LNCaP clone FGC (cell line): Measurements from ENCODE around the gene IL11RA.
A peak's percentile ranks its signal among the peaks of the same experiment; 100 is the strongest.

Source experiments
- DNase-seq: peaks from one replicate; pipeline ENCODE4 v3.0.0-alpha.2; 2011; ENCODE audit warnings: low read depth
- H3K4me3 ChIP-seq: 2 replicates; pipeline ENCODE4 v1.5.1; 2011; ENCODE audit warnings: mild to moderate bottlenecking, low read depth, low read length, control low read depth
- TF ChIP-seq, protein P1 (sequence below): IDR thresholded peaks from 2 replicates; pipeline ENCODE4 v1.5.1; 2012; ENCODE audit warnings: mild to moderate bottlenecking; ENCODE audit not compliant: control insufficient read depth, insufficient read depth; ENCODE audit errors: extremely low read depth

The IL11RA gene

GRCh38 chr9:34630402-34631154 lies 21.4 kb upstream of the IL11RA start:
- no peak overlapping the region for H3K4me3 ChIP-seq
- TF ChIP-seq, protein P1, sequence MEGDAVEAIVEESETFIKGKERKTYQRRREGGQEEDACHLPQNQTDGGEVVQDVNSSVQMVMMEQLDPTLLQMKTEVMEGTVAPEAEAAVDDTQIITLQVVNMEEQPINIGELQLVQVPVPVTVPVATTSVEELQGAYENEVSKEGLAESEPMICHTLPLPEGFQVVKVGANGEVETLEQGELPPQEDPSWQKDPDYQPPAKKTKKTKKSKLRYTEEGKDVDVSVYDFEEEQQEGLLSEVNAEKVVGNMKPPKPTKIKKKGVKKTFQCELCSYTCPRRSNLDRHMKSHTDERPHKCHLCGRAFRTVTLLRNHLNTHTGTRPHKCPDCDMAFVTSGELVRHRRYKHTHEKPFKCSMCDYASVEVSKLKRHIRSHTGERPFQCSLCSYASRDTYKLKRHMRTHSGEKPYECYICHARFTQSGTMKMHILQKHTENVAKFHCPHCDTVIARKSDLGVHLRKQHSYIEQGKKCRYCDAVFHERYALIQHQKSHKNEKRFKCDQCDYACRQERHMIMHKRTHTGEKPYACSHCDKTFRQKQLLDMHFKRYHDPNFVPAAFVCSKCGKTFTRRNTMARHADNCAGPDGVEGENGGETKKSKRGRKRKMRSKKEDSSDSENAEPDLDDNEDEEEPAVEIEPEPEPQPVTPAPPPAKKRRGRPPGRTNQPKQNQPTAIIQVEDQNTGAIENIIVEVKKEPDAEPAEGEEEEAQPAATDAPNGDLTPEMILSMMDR = no peak
- DNase-seq = no peak

GRCh38 chr9:34633166-34633565 lies 18.8 kb upstream of the IL11RA start:
- DNase-seq = no peak
- TF ChIP-seq, protein P1 = no peak

DNA sequence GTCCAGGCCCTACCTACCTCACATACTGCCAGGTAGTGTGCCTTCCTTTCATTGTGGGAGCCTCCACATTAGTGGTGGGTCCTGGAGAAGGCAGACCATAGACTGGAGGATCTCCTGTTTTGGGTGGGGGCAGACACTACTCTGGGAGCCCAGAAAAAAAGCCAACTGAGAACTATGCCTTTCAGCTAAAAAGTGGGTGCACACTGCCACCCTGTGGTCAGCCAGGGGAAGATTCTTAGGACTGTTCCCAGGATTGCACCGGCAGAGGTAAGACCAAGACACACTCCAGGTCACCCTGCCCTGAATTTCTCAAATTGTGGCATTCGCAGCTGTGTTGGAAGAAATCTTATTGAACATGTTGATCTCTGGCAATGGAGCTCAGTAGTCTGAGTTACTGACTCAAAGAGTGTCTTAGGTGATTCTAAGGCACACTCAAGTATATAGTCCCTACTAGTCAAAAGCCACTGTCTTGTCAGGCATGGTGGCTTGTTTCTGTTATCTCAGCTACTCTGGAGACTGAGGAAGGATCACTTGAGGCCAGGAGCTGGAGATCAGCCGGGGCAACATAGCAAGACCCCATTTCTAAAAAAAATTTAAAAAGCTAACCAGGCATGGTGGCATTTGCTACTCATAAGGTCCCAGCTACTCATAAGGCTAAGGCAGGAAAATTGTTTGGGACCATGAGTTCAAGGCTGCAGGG lies 18.0 kb upstream of the IL11RA start:
- no peak overlapping the region for H3K4me3 ChIP-seq
- peak; percentile 28 for DNase-seq
- TF ChIP-seq, protein P1 = peak; percentile 89

More at GRCh38 chr9:34633166-34633565, 18.8 kb upstream of the IL11RA start:
- H3K4me3 ChIP-seq = no peak overlapping the region

- TF ChIP-seq, protein P1 = no peak
- no peak for DNase-seq
- no peak overlapping the region for H3K4me3 ChIP-seq
These were observed 17.3 kb upstream of the IL11RA start for GRCh38 chr9:34634551-34635248.

- H3K4me3 ChIP-seq = peak overlapping the region; percentile 83
- no peak for DNase-seq
- TF ChIP-seq, protein P1 = no peak
These were observed 16.4 kb upstream of the IL11RA start for GRCh38 chr9:34635556-34635955.

GRCh38 chr9:34636791-34637355 lies 15.1 kb upstream of the IL11RA start:
- DNase-seq = no peak
- H3K4me3 ChIP-seq = peak overlapping the region; percentile 83
- TF ChIP-seq, protein P1 = no peak
